Peyer's patch (tissue), 4 donors: ENCODE results near the gene PTPRE.

Source experiments
- CTCF ChIP-seq, 6 experiments: fragments of 450-650 bp in 4 of 6; fragments of 200-600 bp in 2 of 6; sonication (generic) in 1 of 6; IDR thresholded peaks; one replicate each; pipeline ENCODE4 v1.5.1; 2017 to 2019; ENCODE audit warnings: antibody characterized with exemption in 6 of 6, mild to moderate bottlenecking in 3 of 6, moderate library complexity in 1 of 6
- POLR2A ChIP-seq, 2 donors: fragments of 450-650 bp; IDR thresholded peaks; one replicate each; pipeline ENCODE4 v1.5.1; 2017; ENCODE audit warnings: antibody characterized with exemption in 2 of 2, mild to moderate bottlenecking in 2 of 2, moderate library complexity in 2 of 2

GRCh38 chr10:128001849-128002248 is 94.9 kb downstream of the PTPRE start:
- TF ChIP-seq CTCF (IDR thresholded peaks at IDR 0.05) = no peak
- TF ChIP-seq POLR2A (IDR thresholded peaks at IDR 0.05) = no peak
